HepG2 (cell line): ENCODE results near the gene SPATS2.

Experiments
- ELK4 ChIP-seq: sonication (generic); formaldehyde crosslinking; IDR thresholded peaks from 2 replicates; pipeline ENCODE4 v1.9.0; 2021; ENCODE audit warnings: missing genetic modification reagents, borderline replicate concordance
- MAX ChIP-seq: IDR thresholded peaks from 2 replicates; pipeline ENCODE4 v1.6.1; 2012; ENCODE audit warnings: inconsistent platforms
- MYC ChIP-seq: sonication (generic); formaldehyde crosslinking; IDR thresholded peaks from 2 replicates; pipeline ENCODE4 v1.9.0; 2021; ENCODE audit warnings: missing genetic modification reagents, borderline replicate concordance
- POLR2A ChIP-seq, 2 experiments: IDR thresholded peaks; 2 replicates each; pipeline ENCODE4 v1.6.1; 2011; ENCODE audit warnings: low read depth in 2 of 2, low read length in 2 of 2, mild to moderate bottlenecking in 1 of 2, moderate library complexity in 1 of 2; ENCODE audit not compliant: insufficient read depth in 1 of 2
- SMC3 ChIP-seq: IDR thresholded peaks from 2 replicates; pipeline ENCODE4 v1.6.1; 2011; ENCODE audit warnings: low read length, improper control_type of control experiment
- SRSF1 ChIP-seq: fragments of 200-400 bp; formaldehyde crosslinking; optimal IDR thresholded peaks from 2 replicates; pipeline ENCODE3; 2017; ENCODE audit warnings: mild to moderate bottlenecking, low read depth, low read length, moderate library complexity

- TF ChIP-seq MYC (CRISPR knock-in tag): no peak
- TF ChIP-seq SRSF1: no peak
- no peak for TF ChIP-seq ELK4 (CRISPR knock-in tag)
- TF ChIP-seq SMC3: no peak
- no peak for TF ChIP-seq MAX
- no peak for TF ChIP-seq POLR2A (IDR thresholded peaks at IDR 0.05; ENCODE audit: insufficient read depth in 1 of 2, low read depth in 2 of 2, low read length in 2 of 2)
Observed at GRCh38 chr12:49529414-49529813, 162.2 kb downstream of the SPATS2 start.
